ENCODE data around the gene LIG1.

The LIG1 gene

GRCh38 chr19:48186541-48186991, 16.4 kb upstream of the LIG1 start:
- peak overlapping the region; percentile 49 for H3K9ac ChIP-seq (ENCODE audit: low read length)
- peak overlapping the region; percentile 49 for H3K4me2 ChIP-seq (ENCODE audit: low read depth, low read length, poor library complexity, severe bottlenecking)
- no peak overlapping the region for H3K4me3 ChIP-seq (ENCODE audit: insufficient read depth, low read length, poor library complexity, severe bottlenecking)
- H2AFZ ChIP-seq (ENCODE audit: low read depth, low read length, severe bottlenecking) = peak overlapping the region; percentile 44
- no peaks in the 10 kb centered on the region for H3K27me3 ChIP-seq (ENCODE audit: low read length)
- H3K36me3 ChIP-seq (ENCODE audit: low read length) = peaks cover 8% of the 10 kb centered on the region
- no peaks in the 10 kb centered on the region for H3K79me2 ChIP-seq (ENCODE audit: insufficient read depth, low read length)
- peaks cover 15% of the 10 kb centered on the region for H3F3A ChIP-seq (ENCODE audit: insufficient read depth)
- no peaks in the 10 kb centered on the region for H3K9me2 ChIP-seq (replicated peaks; ENCODE audit: insufficient read depth, low read length)
- peak overlapping the region; percentile 81 for H3K27ac ChIP-seq (ENCODE audit: low read depth, low read length)
- no peak for TF ChIP-seq CTCF (IDR thresholded peaks at IDR 0.05; ENCODE audit: insufficient read depth, low read length, poor library complexity, severe bottlenecking)
- TF ChIP-seq EZH2phosphoT487 (conservative IDR thresholded peaks at IDR 0.05; ENCODE audit: low read length) = no peak
- H3K9me3 ChIP-seq (ENCODE audit: insufficient read depth, low read length) = peaks cover 5% of the 10 kb centered on the region; the same call in 1 of the 2 replicates
- H4K20me1 ChIP-seq (ENCODE audit: low read depth, low read length) = no peaks in the 10 kb centered on the region

GRCh38 chr19:48186015-48186414, 15.9 kb upstream of the LIG1 start:
- H3K27ac ChIP-seq (ENCODE audit: low read depth, low read length) = peak overlapping the region; percentile 81
- peaks cover 15% of the 10 kb centered on the region for H3F3A ChIP-seq (ENCODE audit: insufficient read depth)
- peaks cover 11% of the 10 kb centered on the region; the same call in 1 of the 2 replicates for H3K9me3 ChIP-seq (ENCODE audit: insufficient read depth, low read length)
- H3K4me2 ChIP-seq (ENCODE audit: low read depth, low read length, poor library complexity, severe bottlenecking) = peak overlapping the region; percentile 49
- no peaks in the 10 kb centered on the region for H3K27me3 ChIP-seq (ENCODE audit: low read length)
- H3K36me3 ChIP-seq (ENCODE audit: low read length) = peaks cover 13% of the 10 kb centered on the region
- no peaks in the 10 kb centered on the region for H4K20me1 ChIP-seq (ENCODE audit: low read depth, low read length)
- H2AFZ ChIP-seq (ENCODE audit: low read depth, low read length, severe bottlenecking) = peak overlapping the region; percentile 44
- TF ChIP-seq CTCF (IDR thresholded peaks at IDR 0.05; ENCODE audit: insufficient read depth, low read length, poor library complexity, severe bottlenecking) (no peak), EZH2phosphoT487 (conservative IDR thresholded peaks at IDR 0.05; ENCODE audit: low read length) (no peak)
- H3K9ac ChIP-seq (ENCODE audit: low read length) = peak overlapping the region; percentile 49
- no peaks in the 10 kb centered on the region for H3K9me2 ChIP-seq (replicated peaks; ENCODE audit: insufficient read depth, low read length)
- no peak overlapping the region for H3K4me3 ChIP-seq (ENCODE audit: insufficient read depth, low read length, poor library complexity, severe bottlenecking)
- H3K79me2 ChIP-seq (ENCODE audit: insufficient read depth, low read length) = no peaks in the 10 kb centered on the region

- Histone ChIP-seq H3K9me2 (replicated peaks; ENCODE audit: insufficient read depth, low read length) (no peaks in the 10 kb centered on the region), H3K9ac (ENCODE audit: low read length) (no peak overlapping the region), H2AFZ (ENCODE audit: low read depth, low read length, severe bottlenecking) (no peak overlapping the region), H3K79me2 (ENCODE audit: insufficient read depth, low read length) (no peaks in the 10 kb centered on the region), H3K4me2 (ENCODE audit: low read depth, low read length, poor library complexity, severe bottlenecking) (no peak overlapping the region), H3K27ac (ENCODE audit: low read depth, low read length) (no peak overlapping the region), H3F3A (ENCODE audit: insufficient read depth) (peaks cover 15% of the 10 kb centered on the region), H3K9me3 (ENCODE audit: insufficient read depth, low read length) (peaks cover 11% of the 10 kb centered on the region; the same call in 1 of the 2 replicates), H4K20me1 (ENCODE audit: low read depth, low read length) (no peaks in the 10 kb centered on the region), H3K36me3 (ENCODE audit: low read length) (peaks cover 11% of the 10 kb centered on the region), H3K27me3 (ENCODE audit: low read length) (no peaks in the 10 kb centered on the region), H3K4me3 (ENCODE audit: insufficient read depth, low read length, poor library complexity, severe bottlenecking) (no peak overlapping the region)
- TF ChIP-seq EZH2phosphoT487 (conservative IDR thresholded peaks at IDR 0.05; ENCODE audit: low read length) (no peak), CTCF (IDR thresholded peaks at IDR 0.05; ENCODE audit: insufficient read depth, low read length, poor library complexity, severe bottlenecking) (no peak)
These were observed 13.2 kb upstream of the LIG1 start for GRCh38 chr19:48183356-48183755.

Data from SU-DHL-6 (cell line).